HCT116 (cell line): ENCODE measurements around the gene SH3BP4. TPM values are rescaled to one million over a fixed set of nuclear protein-coding genes. Genes with fewer than 3 reads are reported as not detected.

Source experiments
- ATAC-seq: fragments of 200-7000 bp; cut with Tn5 transposase; 2 replicates; pipeline ENCODE4 v1.9.1; 2020; ENCODE audit warnings: mild to moderate bottlenecking, moderate library complexity
- BruUV-seq: library from RNA; stranded (reverse); fragments of 400-500 nt; replicated peaks from 2 replicates; lab custom pipeline; 2021; lab: Mats Ljungman, UMichigan
- CTCF ChIA-PET: fragments of 300-600 bp; sonication (Branson Sonifier 250); formaldehyde crosslinking; loops from one replicate; lab custom pipeline; 2021; ENCODE audit warnings: antibody characterized with exemption; lab: Charles Lee
- POLR2A ChIA-PET: fragments of 300-600, 350-600 bp; sonication (Branson Sonifier 250); formaldehyde crosslinking; loops from one replicate; lab custom pipeline; 2021; ENCODE audit warnings: antibody characterized with exemption; lab: Charles Lee
- RAD21 ChIA-PET, 2 experiments: fragments of 300-600 bp; sonication (Branson Sonifier 250); formaldehyde crosslinking; loops; one replicate each; lab custom pipeline; 2023; ENCODE audit warnings: low total read pairs in 2 of 2; ENCODE audit not compliant: uncharacterized antibody in 2 of 2, unreplicated experiment in 2 of 2, low non-redundant PET in 1 of 2; lab: Charles Lee
- DNase-seq: peaks from one replicate; pipeline ENCODE4 v3.0.0-alpha.2; 2010; ENCODE audit warnings: low read depth, low spot score
- H2AFZ ChIP-seq: fragments of 200-600 bp; shearing (Covaris generic), sonication (generic); 2 replicates; pipeline ENCODE4 v1.6.1; 2017; ENCODE audit warnings: low read depth, mixed run types, mixed read lengths, antibody characterized with exemption, low read length; ENCODE audit not compliant: poor library complexity, severe bottlenecking
- H3K27ac ChIP-seq: 2 replicates; pipeline ENCODE4 v1.5.1; 2012; ENCODE audit warnings: low read depth, low read length
- H3K27me3 ChIP-seq: fragments of 200-600 bp; sonication (generic); 2 replicates; pipeline ENCODE4 v1.6.1; 2016; ENCODE audit warnings: mixed run types, low read length, mixed read lengths; ENCODE audit not compliant: insufficient read depth
- H3K36me3 ChIP-seq, 2 experiments: fragments of 200-500 bp in 1 of 2; fragments of 200-600 bp in 1 of 2; sonication (Bioruptor generic) in 1 of 2; sonication (generic) in 1 of 2; 2 replicates each; pipeline versions ENCODE4 v1.5.1 to v1.6.1; 2014 to 2016; ENCODE audit warnings: low read length in 2 of 2, inconsistent platforms in 1 of 2, mixed read lengths in 1 of 2, mixed run types in 1 of 2; ENCODE audit not compliant: insufficient read depth in 2 of 2, control insufficient read depth in 1 of 2
- H3K4me1 ChIP-seq, 2 experiments: fragments of 200-600 bp in 1 of 2; sonication (generic) in 1 of 2; 2 replicates each; pipeline versions ENCODE4 v1.5.1 to v1.6.1; 2012 to 2017; ENCODE audit warnings: low read length in 2 of 2, inconsistent platforms in 1 of 2, mild to moderate bottlenecking in 1 of 2, mixed read lengths in 1 of 2, mixed run types in 1 of 2, moderate library complexity in 1 of 2; ENCODE audit not compliant: insufficient read depth in 2 of 2, control insufficient read depth in 1 of 2
- H3K4me2 ChIP-seq: fragments of 200-600 bp; sonication (generic); 2 replicates; pipeline ENCODE4 v1.6.1; 2017; ENCODE audit warnings: mixed run types, low read length, mixed read lengths
- H3K4me3 ChIP-seq, 2 experiments: fragments of 200-600 bp in 1 of 2; sonication (generic) in 1 of 2; replicated peaks in 1 of 2; 2 replicates each; pipeline ENCODE4 v1.5.1; 2011 to 2016; ENCODE audit warnings: low read length in 2 of 2, control low read depth in 1 of 2, low read depth in 1 of 2, mild to moderate bottlenecking in 1 of 2, mixed read lengths in 1 of 2, mixed run types in 1 of 2
- H3K79me2 ChIP-seq: fragments of 200-600 bp; sonication (generic); 2 replicates; pipeline ENCODE4 v1.6.1; 2017; ENCODE audit warnings: mild to moderate bottlenecking, mixed run types, low read length, moderate library complexity, mixed read lengths; ENCODE audit not compliant: insufficient read depth
- H3K9ac ChIP-seq: fragments of 200-600 bp; sonication (generic); 2 replicates; pipeline ENCODE4 v1.6.1; 2016; ENCODE audit warnings: low read length, mixed read lengths
- H3K9me2 ChIP-seq: fragments of 200-600 bp; sonication (generic), shearing (Covaris generic); 2 replicates; pipeline ENCODE4 v1.6.1; 2017; ENCODE audit warnings: mixed run types, mild to moderate bottlenecking, moderate library complexity; ENCODE audit not compliant: insufficient read depth
- H3K9me3 ChIP-seq, 2 experiments: fragments of 200-500 bp in 1 of 2; fragments of 200-600 bp in 1 of 2; sonication (Bioruptor generic) in 1 of 2; sonication (generic) in 1 of 2; 2 replicates each; pipeline ENCODE4 v1.6.1; 2014 to 2017; ENCODE audit warnings: low read length in 2 of 2, mixed read lengths in 2 of 2, inconsistent platforms in 1 of 2, low read depth in 1 of 2, mild to moderate bottlenecking in 1 of 2, mixed run types in 1 of 2, moderate library complexity in 1 of 2; ENCODE audit not compliant: control insufficient read depth in 1 of 2, insufficient read depth in 1 of 2
- H4K20me1 ChIP-seq: fragments of 200-600 bp; sonication (generic), shearing (Covaris generic); 2 replicates; pipeline ENCODE4 v1.6.1; 2017; ENCODE audit warnings: mixed run types, mild to moderate bottlenecking, moderate library complexity; ENCODE audit not compliant: insufficient read depth
- CBX3 ChIP-seq: IDR thresholded peaks from 2 replicates; pipeline ENCODE4 v1.6.1; 2012; ENCODE audit warnings: low read depth
- EZH2 ChIP-seq: fragments of 200-600 bp; sonication (generic); IDR thresholded peaks from 2 replicates; pipeline ENCODE4 v1.6.1; 2017; ENCODE audit warnings: antibody characterized with exemption, mixed run types
- FOSL1 ChIP-seq: IDR thresholded peaks from 2 replicates; pipeline ENCODE4 v1.6.1; 2012; ENCODE audit warnings: low read depth
- JUND ChIP-seq: IDR thresholded peaks from 2 replicates; pipeline ENCODE4 v1.6.1; 2012
- MAX ChIP-seq: IDR thresholded peaks from 2 replicates; pipeline ENCODE4 v1.6.1; 2012
- RAD21 ChIP-seq: IDR thresholded peaks from 2 replicates; pipeline ENCODE4 v1.6.1; 2012; ENCODE audit warnings: low read depth, mild to moderate bottlenecking
- REST ChIP-seq: IDR thresholded peaks from 2 replicates; pipeline ENCODE4 v1.6.1; 2012; ENCODE audit warnings: low read depth
- SIN3A ChIP-seq: IDR thresholded peaks from 2 replicates; pipeline ENCODE4 v1.6.1; 2012; ENCODE audit warnings: low read depth
- SRF ChIP-seq: IDR thresholded peaks from 2 replicates; pipeline ENCODE4 v1.6.1; 2012; ENCODE audit warnings: low read depth
- YY1 ChIP-seq: IDR thresholded peaks from 2 replicates; pipeline ENCODE4 v1.6.1; 2011; ENCODE audit warnings: low read length, low read depth, moderate library complexity, mild to moderate bottlenecking; ENCODE audit not compliant: insufficient replicate concordance; ENCODE audit errors: extremely low read depth
- intact Hi-C: fragments of 100-400 bp; cut with micrococcal nuclease; formaldehyde crosslinking; loops from 2 replicates; pipeline ENCODE4 v1.10.0; 2022
- total RNA-seq: library from RNA; stranded (reverse); gene quantifications from one replicate; pipeline ENCODE4 v1.2.1, GENCODE V29; 2021; ENCODE audit not compliant: unreplicated experiment

SH3BP4 gene
- total RNA-seq, 1 experiment from 2014 or later, result 32.9 TPM

GRCh38 chr2:235030936-235031335, 79.1 kb downstream of the SH3BP4 start:
- intact Hi-C loops, result no loop called here
- Histone ChIP-seq H3K36me3 (peaks cover 0 to 4% of the 10 kb centered on the region in 2 experiments; a peak in 1 of 4 replicates), H3K27ac (no peak overlapping the region)
- BruUV-seq, result no TSS peak
- TF ChIP-seq EZH2, result no peak
- TF ChIP-seq REST, result no peak
- TF ChIP-seq FOSL1, result no peak
- no peak for TF ChIP-seq JUND
- TF ChIP-seq YY1, result no peak
- no peak for TF ChIP-seq SIN3A
- TF ChIP-seq CBX3, result no peak
- TF ChIP-seq RAD21, result no peak
- TF ChIP-seq SRF, result no peak
- TF ChIP-seq MAX, result no peak
- TF ChIP-seq, all 23 proteins: peak for 0
- DNase-seq, result no peak
- no peak overlapping the region for H3K4me3 ChIP-seq
- no peak overlapping the region for H3K9ac ChIP-seq
- no peaks in the 10 kb centered on the region for H4K20me1 ChIP-seq
- ChIA-PET POLR2A (no interaction called here), CTCF (no interaction called here), RAD21 (no interaction called here)
- no peak for ATAC-seq
- no peak overlapping the region for H3K4me2 ChIP-seq
- H3K9me2 ChIP-seq, result no peaks in the 10 kb centered on the region
- peaks cover 20 to 27% of the 10 kb centered on the region in 2 experiments for H3K4me1 ChIP-seq
- H2AFZ ChIP-seq, result no peak overlapping the region
- peaks cover 33% of the 10 kb centered on the region for H3K79me2 ChIP-seq
- no peaks in the 10 kb centered on the region for H3K9me3 ChIP-seq
- H3K27me3 ChIP-seq, result no peaks in the 10 kb centered on the region
